ENCODE measurements around the gene LARGE2.

The LARGE2 gene

GRCh38 chr11:45945397-45945999 lies 23.0 kb downstream of the LARGE2 start:
- no peak for ATAC-seq
- TF ChIP-seq OSR1 (CRISPR knock-in tag; IDR thresholded peaks at IDR 0.05) (no peak), BACH2 (CRISPR knock-in tag; IDR thresholded peaks at IDR 0.05; ENCODE audit: borderline replicate concordance) (no peak), TCF4 (CRISPR knock-in tag; IDR thresholded peaks at IDR 0.05; ENCODE audit: borderline replicate concordance) (no peak), SNAI2 (CRISPR knock-in tag; IDR thresholded peaks at IDR 0.05) (no peak), ISL1 (CRISPR knock-in tag; IDR thresholded peaks at IDR 0.05) (no peak), TSHZ2 (CRISPR knock-in tag; IDR thresholded peaks at IDR 0.05) (no peak), PPARA (CRISPR knock-in tag; IDR thresholded peaks at IDR 0.05; ENCODE audit: borderline replicate concordance) (no peak), ZFP3 (CRISPR knock-in tag; IDR thresholded peaks at IDR 0.05) (no peak), ZC3H10 (CRISPR knock-in tag; IDR thresholded peaks at IDR 0.05) (no peak), ESRRG (CRISPR knock-in tag; IDR thresholded peaks at IDR 0.05) (no peak), ARNTL (CRISPR knock-in tag; IDR thresholded peaks at IDR 0.05; ENCODE audit: borderline replicate concordance, low read depth) (no peak), CSRNP3 (CRISPR knock-in tag; IDR thresholded peaks at IDR 0.05) (no peak), ZNF8 (CRISPR knock-in tag; IDR thresholded peaks at IDR 0.05) (no peak), ZNF565 (CRISPR knock-in tag; conservative IDR thresholded peaks at IDR 0.05; ENCODE audit: low read depth) (no peak), TOX (CRISPR knock-in tag; IDR thresholded peaks at IDR 0.05; ENCODE audit: borderline replicate concordance) (no peak), ZFP30 (CRISPR knock-in tag; IDR thresholded peaks at IDR 0.05) (no peak), PATZ1 (CRISPR knock-in tag; IDR thresholded peaks at IDR 0.05; ENCODE audit: borderline replicate concordance) (no peak)

- no peak for ATAC-seq
Observed at GRCh38 chr11:45947885-45948284, 25.4 kb downstream of the LARGE2 start.

More at GRCh38 chr11:45947885-45948284, 25.4 kb downstream of the LARGE2 start:
- TF ChIP-seq ZNF565 (CRISPR knock-in tag; conservative IDR thresholded peaks at IDR 0.05; ENCODE audit: low read depth): no peak
- TF ChIP-seq SNAI2 (CRISPR knock-in tag; IDR thresholded peaks at IDR 0.05): no peak
- TF ChIP-seq ARNTL (CRISPR knock-in tag; IDR thresholded peaks at IDR 0.05; ENCODE audit: borderline replicate concordance, low read depth): no peak
- no peak for TF ChIP-seq ZNF8 (CRISPR knock-in tag; IDR thresholded peaks at IDR 0.05)
- TF ChIP-seq ESRRG (CRISPR knock-in tag; IDR thresholded peaks at IDR 0.05): no peak
- TF ChIP-seq TCF4 (CRISPR knock-in tag; IDR thresholded peaks at IDR 0.05; ENCODE audit: borderline replicate concordance): no peak
- TF ChIP-seq TOX (CRISPR knock-in tag; IDR thresholded peaks at IDR 0.05; ENCODE audit: borderline replicate concordance): no peak
- TF ChIP-seq OSR1 (CRISPR knock-in tag; IDR thresholded peaks at IDR 0.05): no peak
- no peak for TF ChIP-seq ZFP30 (CRISPR knock-in tag; IDR thresholded peaks at IDR 0.05)
- no peak for TF ChIP-seq CSDC2 (CRISPR knock-in tag; IDR thresholded peaks at IDR 0.05)
- no peak for TF ChIP-seq TSHZ2 (CRISPR knock-in tag; IDR thresholded peaks at IDR 0.05)
- no peak for TF ChIP-seq ZNF70 (CRISPR knock-in tag; IDR thresholded peaks at IDR 0.05)

All from SK-N-SH treated with all-trans-retinoic acid at 6 μM for 48 hours (cell line).